Nephron (organoid): ENCODE data around the gene SORCS2.
A peak's percentile ranks its signal among the peaks of the same experiment; 100 is the strongest.

Experiments used
- H3K27ac Mint-ChIP-seq, 3 experiments: 2 replicates each; pipeline ENCODE4 v1.8.0; 2020; ENCODE audit warnings: mixed read lengths in 3 of 3, mild to moderate bottlenecking in 2 of 3, moderate library complexity in 1 of 3
- H3K27me3 Mint-ChIP-seq: 2 replicates; pipeline ENCODE4 v1.8.0; 2021; ENCODE audit warnings: low read depth, mild to moderate bottlenecking, moderate library complexity, mixed read lengths
- H3K36me3 Mint-ChIP-seq: 2 replicates; pipeline ENCODE4 v1.8.0; 2020; ENCODE audit warnings: low read depth, mixed read lengths
- H3K4me1 Mint-ChIP-seq: 2 replicates; pipeline ENCODE4 v1.8.0; 2020; ENCODE audit warnings: mixed read lengths
- H3K4me3 Mint-ChIP-seq, 3 experiments: 2 replicates each; pipeline ENCODE4 v1.8.0; 2020; ENCODE audit warnings: mild to moderate bottlenecking in 3 of 3, mixed read lengths in 3 of 3, moderate library complexity in 2 of 3
- H3K9me3 Mint-ChIP-seq: 2 replicates; pipeline ENCODE4 v1.8.0; 2020; ENCODE audit warnings: mixed read lengths
- CTCF ChIP-seq, 3 experiments: fragments of 200-600 bp; sonication (generic); IDR thresholded peaks; one replicate each; pipeline ENCODE4 v1.5.0; 2021; ENCODE audit warnings: antibody characterized with exemption in 3 of 3; ENCODE audit not compliant: unreplicated experiment in 3 of 3

Gene SORCS2

GRCh38 chr4:7772711-7773385 is 580.5 kb downstream of the SORCS2 start:
- no peak for TF ChIP-seq CTCF (IDR thresholded peaks at IDR 0.05; ENCODE audit: unreplicated experiment in 3 of 3)
- no peaks in the 10 kb centered on the region for H3K9me3 Mint-ChIP-seq
- peak overlapping the region in 2 of 3 experiments; percentile 24 to 38 for H3K27ac Mint-ChIP-seq
- H3K4me1 Mint-ChIP-seq = peaks cover 62% of the 10 kb centered on the region
- H3K27me3 Mint-ChIP-seq = peaks cover 5% of the 10 kb centered on the region
- H3K36me3 Mint-ChIP-seq = peaks cover 87% of the 10 kb centered on the region
- H3K4me3 Mint-ChIP-seq = peak overlapping the region in 1 of 3 experiments; percentile 4

- Mint-ChIP-seq H3K36me3 (peaks cover 88% of the 10 kb centered on the region), H3K4me3 (no peak overlapping the region), H3K4me1 (peaks cover 70% of the 10 kb centered on the region), H3K27me3 (peaks cover 5% of the 10 kb centered on the region), H3K27ac (peak overlapping the region in 2 of 3 experiments; percentile 24 to 38), H3K9me3 (no peaks in the 10 kb centered on the region)
- no peak for TF ChIP-seq CTCF (IDR thresholded peaks at IDR 0.05; ENCODE audit: unreplicated experiment in 3 of 3)
Measured at GRCh38 chr4:7773401-7774180, 581.3 kb downstream of the SORCS2 start.

- TF ChIP-seq CTCF (IDR thresholded peaks at IDR 0.05; ENCODE audit: unreplicated experiment in 3 of 3) = no peak
- Mint-ChIP-seq H3K27me3 (peaks cover 5% of the 10 kb centered on the region), H3K4me1 (peaks cover 74% of the 10 kb centered on the region), H3K9me3 (no peaks in the 10 kb centered on the region), H3K27ac (no peak overlapping the region), H3K36me3 (peaks cover 95% of the 10 kb centered on the region), H3K4me3 (no peak overlapping the region)
Measured at GRCh38 chr4:7774301-7775294, 582.3 kb downstream of the SORCS2 start.

GRCh38 chr4:7775396-7775795 is 583.1 kb downstream of the SORCS2 start:
- Mint-ChIP-seq H3K36me3 (peaks cover 91% of the 10 kb centered on the region), H3K4me3 (no peak overlapping the region), H3K27ac (no peak overlapping the region), H3K9me3 (no peaks in the 10 kb centered on the region), H3K4me1 (peaks cover 71% of the 10 kb centered on the region), H3K27me3 (peaks cover 5% of the 10 kb centered on the region)
- TF ChIP-seq CTCF (IDR thresholded peaks at IDR 0.05; ENCODE audit: unreplicated experiment in 3 of 3) = no peak

GRCh38 chr4:7777017-7777710 is 584.8 kb downstream of the SORCS2 start:
- Mint-ChIP-seq H3K4me3 (no peak overlapping the region), H3K36me3 (peaks cover 87% of the 10 kb centered on the region), H3K4me1 (peaks cover 73% of the 10 kb centered on the region), H3K27ac (peak overlapping the region in 2 of 3 experiments; percentile 9 to 45), H3K9me3 (no peaks in the 10 kb centered on the region), H3K27me3 (peaks cover 5% of the 10 kb centered on the region)
- no peak for TF ChIP-seq CTCF (IDR thresholded peaks at IDR 0.05; ENCODE audit: unreplicated experiment in 3 of 3)
